OCI-LY3 (cell line): ENCODE data around the gene KDM5A.
"Not testable (repeated sequence)": the region's sequence is repeated elsewhere in the genome, so short reads cannot be mapped to it uniquely, and the experiment has no call there.

ENCODE experiments used
- H2AFZ ChIP-seq: fragments of 200-600, 300-600 bp; shearing (Covaris generic); 2 replicates; pipeline ENCODE4 v1.6.0; 2014; ENCODE audit warnings: antibody characterized with exemption, low read depth, low read length
- H3K27ac ChIP-seq: fragments of 200-600, 300-600 bp; sonication (generic); 2 replicates; pipeline ENCODE4 v1.5.1; 2014; ENCODE audit warnings: mild to moderate bottlenecking, low read length, moderate library complexity, mixed read lengths
- H3K27me3 ChIP-seq: fragments of 200-600, 300-600 bp; sonication (generic); 2 replicates; pipeline ENCODE4 v1.6.1; 2014; ENCODE audit warnings: low read depth, low read length, mixed read lengths
- H3K36me3 ChIP-seq: fragments of 200-600, 300-600 bp; sonication (generic); replicated peaks from 2 replicates; pipeline ENCODE3; 2014; ENCODE audit warnings: low read depth, low read length, mixed read lengths
- H3K4me1 ChIP-seq: fragments of 300-600, 200-600 bp; sonication (generic); 2 replicates; pipeline ENCODE4 v1.6.1; 2014; ENCODE audit warnings: low read length, mixed read lengths
- H3K4me2 ChIP-seq: fragments of 200-600, 300-600 bp; sonication (generic); 2 replicates; pipeline ENCODE4 v1.6.1; 2014; ENCODE audit warnings: low read length, mixed read lengths
- H3K4me3 ChIP-seq: fragments of 300-600, 200-600 bp; sonication (generic); 2 replicates; pipeline ENCODE4 v1.5.1; 2014; ENCODE audit warnings: antibody characterized with exemption, mild to moderate bottlenecking, low read length, moderate library complexity
- H3K79me2 ChIP-seq: fragments of 300-600, 200-600 bp; shearing (Covaris generic); 2 replicates; pipeline ENCODE4 v1.6.1; 2014; ENCODE audit warnings: mild to moderate bottlenecking, low read length, mixed read lengths
- H3K9ac ChIP-seq: fragments of 300-600, 200-600 bp; shearing (Covaris generic); 2 replicates; pipeline ENCODE4 v1.6.0; 2014; ENCODE audit warnings: mild to moderate bottlenecking, low read length, moderate library complexity
- H3K9me3 ChIP-seq: fragments of 200-600, 300-600 bp; shearing (Covaris generic); 2 replicates; pipeline ENCODE4 v1.6.1; 2014; ENCODE audit warnings: low read length, mixed read lengths; ENCODE audit not compliant: insufficient read depth
- H4K20me1 ChIP-seq: fragments of 200-600, 300-600 bp; sonication (generic); 2 replicates; pipeline ENCODE4 v1.6.1; 2016; ENCODE audit warnings: low read length, mixed read lengths; ENCODE audit not compliant: insufficient read depth
- CTCF ChIP-seq: fragments of 200-600, 300-600 bp; sonication (generic); IDR thresholded peaks from 2 replicates; pipeline ENCODE4 v1.5.1; 2014; ENCODE audit warnings: antibody characterized with exemption, low read length, low read depth
- EZH2phosphoT487 ChIP-seq: fragments of 200-600 bp; shearing (Covaris generic); IDR thresholded peaks from 2 replicates; pipeline ENCODE4 v1.6.1; 2018; ENCODE audit warnings: antibody characterized with exemption, mixed run types, low read depth

KDM5A gene

GRCh38 chr12:237026-237815, 151.9 kb downstream of the KDM5A start:
- Histone ChIP-seq H3K27me3 (no peaks in the 10 kb centered on the region; the same call in 1 of the 2 replicates), H3K79me2 (no peaks in the 10 kb centered on the region), H3K4me1 (no peaks in the 10 kb centered on the region), H4K20me1 (no peaks in the 10 kb centered on the region), H3K9me3 (no peaks in the 10 kb centered on the region), H3K36me3 (no peaks in the 10 kb centered on the region), H3K27ac (no peak overlapping the region), H3K4me2 (no peak overlapping the region), H2AFZ (no peak overlapping the region), H3K4me3 (no peak overlapping the region), H3K9ac (no peak overlapping the region)
- no peak for TF ChIP-seq CTCF
- no peak for TF ChIP-seq EZH2phosphoT487

GRCh38 chr12:236445-236844, 152.7 kb downstream of the KDM5A start:
- no peaks in the 10 kb centered on the region; the same call in 1 of the 2 replicates for H3K27me3 ChIP-seq
- H3K9me3 ChIP-seq, result no peaks in the 10 kb centered on the region
- no peak overlapping the region for H3K27ac ChIP-seq
- no peak overlapping the region for H3K9ac ChIP-seq
- H3K79me2 ChIP-seq, result no peaks in the 10 kb centered on the region
- H4K20me1 ChIP-seq, result no peaks in the 10 kb centered on the region
- TF ChIP-seq CTCF, result no peak
- TF ChIP-seq EZH2phosphoT487, result no peak
- no peak overlapping the region for H2AFZ ChIP-seq
- no peak overlapping the region for H3K4me3 ChIP-seq
- H3K4me2 ChIP-seq, result no peak overlapping the region
- H3K36me3 ChIP-seq, result no peaks in the 10 kb centered on the region
- no peaks in the 10 kb centered on the region for H3K4me1 ChIP-seq

- not testable (repeated sequence) for H3K79me2 ChIP-seq, H3K9me3 ChIP-seq, H3K9ac ChIP-seq, H3K36me3 ChIP-seq, H2AFZ ChIP-seq, H3K4me1 ChIP-seq, H3K4me2 ChIP-seq, H3K27ac ChIP-seq, H4K20me1 ChIP-seq, H3K4me3 ChIP-seq, H3K27me3 ChIP-seq
Observed at GRCh38 chr12:235967-236366, 153.2 kb downstream of the KDM5A start.

- H3K9ac ChIP-seq, result no peak overlapping the region
- no peak for TF ChIP-seq CTCF
- no peak for TF ChIP-seq EZH2phosphoT487
- H3K9me3 ChIP-seq, result no peaks in the 10 kb centered on the region
- H3K4me1 ChIP-seq, result no peaks in the 10 kb centered on the region
- no peak overlapping the region for H3K27ac ChIP-seq
- H2AFZ ChIP-seq, result no peak overlapping the region
- H3K27me3 ChIP-seq, result peaks cover 6% of the 10 kb centered on the region; the same call in 1 of the 2 replicates
- no peaks in the 10 kb centered on the region for H3K36me3 ChIP-seq
- H3K79me2 ChIP-seq, result no peaks in the 10 kb centered on the region
- no peaks in the 10 kb centered on the region for H4K20me1 ChIP-seq
- H3K4me2 ChIP-seq, result no peak overlapping the region
- no peak overlapping the region for H3K4me3 ChIP-seq
Observed at GRCh38 chr12:234891-235415, 154.2 kb downstream of the KDM5A start.
